H9 (cell line): ENCODE data around the gene CCDC102A. TPM values are rescaled to one million over a fixed set of nuclear protein-coding genes. Genes with fewer than 3 reads are reported as not detected.
A peak's percentile ranks its signal among the peaks of the same experiment; 100 is the strongest.

ENCODE experiments used
- DNase-seq: peaks from one replicate; pipeline ENCODE4 v3.0.0-alpha.2; 2017
- H2AFZ ChIP-seq: one replicate; pipeline ENCODE4 v1.6.1; 2013; ENCODE audit warnings: mild to moderate bottlenecking, low read length, control low read depth, moderate library complexity
- H2AK5ac ChIP-seq: 2 replicates; pipeline ENCODE4 v1.6.1; 2013; ENCODE audit warnings: low read length, control low read depth, mixed read lengths; ENCODE audit not compliant: insufficient read length
- H2BK120ac ChIP-seq: one replicate; pipeline ENCODE4 v1.6.1; 2013; ENCODE audit warnings: low read depth, mild to moderate bottlenecking, low read length, control low read depth, inconsistent platforms; ENCODE audit not compliant: poor library complexity, severe bottlenecking
- H2BK12ac ChIP-seq: 2 replicates; pipeline ENCODE4 v1.6.1; 2013; ENCODE audit warnings: low read length, control low read depth, mixed read lengths, low read depth; ENCODE audit not compliant: insufficient read length
- H2BK15ac ChIP-seq: 2 replicates; pipeline ENCODE4 v1.6.1; 2013; ENCODE audit warnings: low read depth, low read length, control low read depth
- H2BK20ac ChIP-seq: one replicate; pipeline ENCODE4 v1.6.1; 2013; ENCODE audit warnings: low read depth, mild to moderate bottlenecking, low read length, control low read depth, inconsistent platforms; ENCODE audit not compliant: poor library complexity, severe bottlenecking
- H2BK5ac ChIP-seq: 2 replicates; pipeline ENCODE4 v1.6.1; 2013; ENCODE audit warnings: low read length, control low read depth, mixed read lengths; ENCODE audit not compliant: insufficient read length
- H3K14ac ChIP-seq: 2 replicates; pipeline ENCODE4 v1.6.1; 2013; ENCODE audit warnings: low read length, control low read depth; ENCODE audit not compliant: insufficient read depth
- H3K18ac ChIP-seq: 2 replicates; pipeline ENCODE4 v1.6.1; 2013; ENCODE audit warnings: low read depth, mild to moderate bottlenecking, mixed read lengths, low read length, control low read depth; ENCODE audit not compliant: insufficient read length
- H3K23ac ChIP-seq: 2 replicates; pipeline ENCODE4 v1.6.1; 2013; ENCODE audit warnings: low read length, control low read depth, mixed read lengths, low read depth; ENCODE audit not compliant: insufficient read length
- H3K23me2 ChIP-seq: 2 replicates; pipeline ENCODE4 v1.6.1; 2013; ENCODE audit warnings: low read depth, mild to moderate bottlenecking, mixed read lengths, low read length, control low read depth; ENCODE audit not compliant: insufficient read length, poor library complexity, severe bottlenecking
- H3K27ac ChIP-seq: 2 replicates; pipeline ENCODE4 v1.5.1; 2013; ENCODE audit warnings: low read length, control low read depth, mixed read lengths, low read depth; ENCODE audit not compliant: insufficient read length
- H3K27me3 ChIP-seq: 2 replicates; pipeline ENCODE4 v1.6.1; 2013; ENCODE audit warnings: low read length, control low read depth, inconsistent platforms; ENCODE audit not compliant: insufficient read depth
- H3K4ac ChIP-seq: 2 replicates; pipeline ENCODE4 v1.6.1; 2013; ENCODE audit warnings: low read depth, mild to moderate bottlenecking, control low read depth, inconsistent platforms, low read length, moderate library complexity
- H3K4me1 ChIP-seq: 2 replicates; pipeline ENCODE4 v1.6.1; 2013; ENCODE audit warnings: low read length, control low read depth, inconsistent platforms; ENCODE audit not compliant: insufficient read depth
- H3K4me2 ChIP-seq: 2 replicates; pipeline ENCODE4 v1.6.1; 2013; ENCODE audit warnings: low read length, control low read depth, mixed read lengths; ENCODE audit not compliant: insufficient read length, insufficient read depth
- H3K56ac ChIP-seq: 2 replicates; pipeline ENCODE4 v1.6.1; 2013; ENCODE audit warnings: low read depth, mild to moderate bottlenecking, mixed read lengths, low read length, control low read depth; ENCODE audit not compliant: insufficient read length
- H3K79me1 ChIP-seq: 2 replicates; pipeline ENCODE4 v1.6.1; 2013; ENCODE audit warnings: low read depth, mild to moderate bottlenecking, moderate library complexity, low read length, control low read depth, inconsistent platforms; ENCODE audit not compliant: insufficient read depth, poor library complexity, severe bottlenecking
- H3K79me2 ChIP-seq: 2 replicates; pipeline ENCODE4 v1.6.1; 2013; ENCODE audit warnings: low read length, control low read depth, inconsistent platforms; ENCODE audit not compliant: insufficient read depth
- H3K9ac ChIP-seq: 2 replicates; pipeline ENCODE4 v1.6.1; 2013; ENCODE audit warnings: low read length, control low read depth, mixed read lengths; ENCODE audit not compliant: insufficient read length; ENCODE audit errors: extremely low read depth
- H3K9me3 ChIP-seq: one replicate; pipeline ENCODE4 v1.6.1; 2013; ENCODE audit warnings: low read depth, low read length, inconsistent platforms; ENCODE audit not compliant: control insufficient read depth
- H3T11ph ChIP-seq: one replicate; pipeline ENCODE4 v1.6.1; 2013; ENCODE audit warnings: mild to moderate bottlenecking, low read length, control low read depth, inconsistent platforms
- H4K20me1 ChIP-seq: one replicate; pipeline ENCODE4 v1.6.1; 2013; ENCODE audit not compliant: control insufficient read depth, insufficient read length, insufficient read depth
- H4K5ac ChIP-seq: 2 replicates; pipeline ENCODE4 v1.6.1; 2013; ENCODE audit warnings: low read depth, mild to moderate bottlenecking, mixed read lengths, low read length, control low read depth; ENCODE audit not compliant: insufficient read length
- H4K8ac ChIP-seq: replicated peaks from 2 replicates; pipeline ENCODE4 v1.6.1; 2013; ENCODE audit warnings: low read length, control low read depth, mixed read lengths, low read depth; ENCODE audit not compliant: insufficient read length
- H4K91ac ChIP-seq: 2 replicates; pipeline ENCODE4 v1.6.1; 2013; ENCODE audit warnings: low read depth, mild to moderate bottlenecking, moderate library complexity, mixed read lengths, low read length, control low read depth; ENCODE audit not compliant: insufficient read length
- H3K27ac Mint-ChIP-seq, 3 experiments: 2 replicates in 2 of 3; 3 replicates in 1 of 3; pipeline ENCODE4 v1.8.0; 2020 to 2021; ENCODE audit warnings: mixed read lengths in 3 of 3, mild to moderate bottlenecking in 1 of 3, moderate library complexity in 1 of 3
- H3K27me3 Mint-ChIP-seq: 2 replicates; pipeline ENCODE4 v1.8.0; 2021; ENCODE audit warnings: low read depth, mild to moderate bottlenecking, moderate library complexity, mixed read lengths
- H3K36me3 Mint-ChIP-seq, 3 experiments: 2 replicates in 2 of 3; 3 replicates in 1 of 3; pipeline ENCODE4 v1.8.0; 2020 to 2021; ENCODE audit warnings: low read depth in 3 of 3, mixed read lengths in 3 of 3; ENCODE audit not compliant: insufficient read depth in 1 of 3
- H3K4me1 Mint-ChIP-seq, 2 experiments: 2 replicates each; pipeline ENCODE4 v1.8.0; 2020; ENCODE audit warnings: mixed read lengths in 2 of 2
- H3K4me3 Mint-ChIP-seq, 2 experiments: 2 replicates in 1 of 2; 3 replicates in 1 of 2; pipeline ENCODE4 v1.8.0; 2020 to 2021; ENCODE audit warnings: mild to moderate bottlenecking in 2 of 2, mixed read lengths in 2 of 2, moderate library complexity in 1 of 2
- H3K9me3 Mint-ChIP-seq, 2 experiments: 2 replicates in 1 of 2; 3 replicates in 1 of 2; pipeline ENCODE4 v1.8.0; 2020; ENCODE audit warnings: mild to moderate bottlenecking in 2 of 2, mixed read lengths in 2 of 2, moderate library complexity in 1 of 2
- WGBS: extraction: QIAGEN DNeasy Blood & Tissue Kit; methylation state at CpG from one replicate; pipeline ENCODE4 v1.1.7; 2013; ENCODE audit warnings: missing lambda C conversion rate, low lambda C conversion rate, mixed read lengths; ENCODE audit not compliant: insufficient read length; ENCODE audit errors: extremely low coverage; 5-methylcytosine and 5-hydroxymethylcytosine counted together
- total RNA-seq: library from RNA; stranded (reverse); gene quantifications from 2 replicates; pipeline ENCODE4 v1.2.1, GENCODE V29; 2021
- TF ChIP-seq, protein P1 (sequence below): fragments of 200-600 bp; sonication (generic); conservative IDR thresholded peaks from 3 replicates; pipeline ENCODE4 v1.8.0; 2021; ENCODE audit warnings: antibody characterized with exemption, mild to moderate bottlenecking

CCDC102A gene
- total RNA-seq, 1 experiment from 2014 or later = 8.2 TPM

DNA sequence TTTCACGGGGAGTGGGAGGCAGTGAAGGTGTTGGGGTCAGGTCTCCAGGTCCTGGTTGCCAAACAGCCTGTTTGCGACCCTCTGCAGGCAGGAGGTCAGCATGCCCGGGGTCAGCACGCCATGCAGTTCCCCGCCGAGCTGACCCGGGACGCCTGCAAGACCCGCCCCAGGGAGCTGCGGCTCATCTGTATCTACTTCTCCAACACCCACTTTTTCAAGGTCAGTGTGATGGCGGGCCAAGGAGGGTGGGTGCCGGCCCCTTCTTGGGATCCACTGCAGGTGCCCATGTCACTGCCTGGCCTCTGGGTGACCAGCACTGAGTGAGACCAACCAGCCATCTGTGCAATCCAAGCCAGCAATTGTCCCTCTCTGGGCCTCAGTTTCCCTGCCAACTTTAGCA lies 27.4 kb upstream of the CCDC102A start:
- H2BK5ac ChIP-seq = no peak overlapping the region
- no peaks in the 10 kb centered on the region for H3K27me3 ChIP-seq
- no peak overlapping the region for H4K91ac ChIP-seq
- no peak overlapping the region for H3T11ph ChIP-seq
- peaks cover 21% of the 10 kb centered on the region for H3K27me3 Mint-ChIP-seq
- no peak overlapping the region for H3K4me3 Mint-ChIP-seq
- peaks cover 13 to 24% (median 17%) of the 10 kb centered on the region in 3 experiments for H3K36me3 Mint-ChIP-seq
- H3K56ac ChIP-seq = no peak overlapping the region
- H3K27ac Mint-ChIP-seq = peak overlapping the region in 1 of 3 experiments; percentile 49; a peak in 1 of 7 replicates
- H3K23ac ChIP-seq = no peak overlapping the region
- H4K20me1 ChIP-seq = no peaks in the 10 kb centered on the region
- no peak overlapping the region for H3K9ac ChIP-seq
- H3K27ac ChIP-seq = no peak overlapping the region
- no peak overlapping the region for H2AK5ac ChIP-seq
- TF ChIP-seq, protein P1, sequence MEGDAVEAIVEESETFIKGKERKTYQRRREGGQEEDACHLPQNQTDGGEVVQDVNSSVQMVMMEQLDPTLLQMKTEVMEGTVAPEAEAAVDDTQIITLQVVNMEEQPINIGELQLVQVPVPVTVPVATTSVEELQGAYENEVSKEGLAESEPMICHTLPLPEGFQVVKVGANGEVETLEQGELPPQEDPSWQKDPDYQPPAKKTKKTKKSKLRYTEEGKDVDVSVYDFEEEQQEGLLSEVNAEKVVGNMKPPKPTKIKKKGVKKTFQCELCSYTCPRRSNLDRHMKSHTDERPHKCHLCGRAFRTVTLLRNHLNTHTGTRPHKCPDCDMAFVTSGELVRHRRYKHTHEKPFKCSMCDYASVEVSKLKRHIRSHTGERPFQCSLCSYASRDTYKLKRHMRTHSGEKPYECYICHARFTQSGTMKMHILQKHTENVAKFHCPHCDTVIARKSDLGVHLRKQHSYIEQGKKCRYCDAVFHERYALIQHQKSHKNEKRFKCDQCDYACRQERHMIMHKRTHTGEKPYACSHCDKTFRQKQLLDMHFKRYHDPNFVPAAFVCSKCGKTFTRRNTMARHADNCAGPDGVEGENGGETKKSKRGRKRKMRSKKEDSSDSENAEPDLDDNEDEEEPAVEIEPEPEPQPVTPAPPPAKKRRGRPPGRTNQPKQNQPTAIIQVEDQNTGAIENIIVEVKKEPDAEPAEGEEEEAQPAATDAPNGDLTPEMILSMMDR = no peak
- peaks cover 0 to 4% of the 10 kb centered on the region in 2 experiments; a peak in 1 of 4 replicates for H3K4me1 Mint-ChIP-seq
- H2AFZ ChIP-seq = no peak overlapping the region
- H3K14ac ChIP-seq = no peak overlapping the region
- no peaks in the 10 kb centered on the region for H3K79me2 ChIP-seq
- H2BK120ac ChIP-seq = no peak overlapping the region
- no peaks in the 10 kb centered on the region for H3K23me2 ChIP-seq
- H2BK20ac ChIP-seq = no peak overlapping the region
- H3K79me1 ChIP-seq = no peaks in the 10 kb centered on the region
- no peak overlapping the region for H4K5ac ChIP-seq
- DNase-seq = no peak
- peaks cover 10 to 21% of the 10 kb centered on the region in 2 experiments for H3K9me3 Mint-ChIP-seq
- no peak overlapping the region for H4K8ac ChIP-seq
- H2BK15ac ChIP-seq = no peak overlapping the region
- no peak overlapping the region for H2BK12ac ChIP-seq
- WGBS = no CpG with 5 or more reads among the region's 12 CpGs
- H3K4me1 ChIP-seq = no peaks in the 10 kb centered on the region
- no peak overlapping the region for H3K18ac ChIP-seq
- H3K4me2 ChIP-seq = no peak overlapping the region
- H3K9me3 ChIP-seq = no peaks in the 10 kb centered on the region
- H3K4ac ChIP-seq = no peak overlapping the region
